NCI-H2227 treated with DMSO at 0.1 percent for 48 hours (cell line): ENCODE results near the gene ZBTB16.

ENCODE experiments used
- DNase-seq: peaks from one replicate; lab custom pipeline; 2025; lab: John Stamatoyannopoulos, UW

The ZBTB16 gene

GRCh38 chr11:114106986-114107385, 47.5 kb downstream of the ZBTB16 start:
- DNase-seq = no peak

- DNase-seq = no peak
Observed at GRCh38 chr11:114108501-114109205, 49.1 kb downstream of the ZBTB16 start.

GRCh38 chr11:114109206-114110090, 49.9 kb downstream of the ZBTB16 start:
- no peak for DNase-seq

GRCh38 chr11:114110123-114110522, 50.6 kb downstream of the ZBTB16 start:
- no peak for DNase-seq

GRCh38 chr11:114110952-114111947, 51.7 kb downstream of the ZBTB16 start:
- peak; percentile 12 for DNase-seq

GRCh38 chr11:114115451-114115928, 56.0 kb downstream of the ZBTB16 start:
- DNase-seq = peak; percentile 36

GRCh38 chr11:114116357-114116756, 56.8 kb downstream of the ZBTB16 start:
- DNase-seq = no peak

GRCh38 chr11:114116800-114117199, 57.3 kb downstream of the ZBTB16 start:
- no peak for DNase-seq

- no peak for DNase-seq
Observed at GRCh38 chr11:114120606-114121005, 61.1 kb downstream of the ZBTB16 start.

GRCh38 chr11:114121138-114121537, 61.6 kb downstream of the ZBTB16 start:
- DNase-seq = no peak

GRCh38 chr11:114121804-114122504, 62.4 kb downstream of the ZBTB16 start:
- no peak for DNase-seq

GRCh38 chr11:114122686-114123085, 63.2 kb downstream of the ZBTB16 start:
- DNase-seq = no peak

- DNase-seq = no peak
Observed at GRCh38 chr11:114123692-114124330, 64.3 kb downstream of the ZBTB16 start.

GRCh38 chr11:114124601-114125144, 65.2 kb downstream of the ZBTB16 start:
- no peak for DNase-seq

GRCh38 chr11:114125531-114125930, 66.0 kb downstream of the ZBTB16 start:
- no peak for DNase-seq

- DNase-seq = no peak
Observed at GRCh38 chr11:114125959-114126358, 66.4 kb downstream of the ZBTB16 start.

- DNase-seq = no peak
Observed at GRCh38 chr11:114128399-114128798, 68.9 kb downstream of the ZBTB16 start.

GRCh38 chr11:114129142-114129541, 69.6 kb downstream of the ZBTB16 start:
- DNase-seq = peak; percentile 94

- DNase-seq = peak; percentile 50
Observed at GRCh38 chr11:114129699-114130098, 70.2 kb downstream of the ZBTB16 start.

- no peak for DNase-seq
Observed at GRCh38 chr11:114130115-114130576, 70.6 kb downstream of the ZBTB16 start.
